ENCODE results near the gene GALNT10.

GALNT10 gene

DNA sequence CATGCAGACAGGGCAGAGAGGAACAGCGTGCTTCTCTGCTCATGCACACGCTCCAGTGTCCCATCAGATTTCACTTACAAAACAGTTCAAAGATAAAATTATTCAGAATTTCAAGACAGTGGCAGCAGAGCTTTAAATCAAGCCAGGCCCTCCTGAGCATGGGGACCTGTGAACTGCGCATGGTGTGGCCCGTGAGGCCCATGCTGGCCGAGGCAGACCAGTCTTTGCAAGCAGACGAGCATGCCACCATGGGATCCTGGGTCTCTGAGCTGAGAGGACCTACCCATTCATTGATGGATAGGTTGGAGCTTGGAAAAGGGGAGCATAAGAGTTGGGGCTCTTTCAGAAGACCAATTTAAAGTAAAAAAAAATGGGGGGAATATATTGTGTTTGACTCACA lies 220.3 kb downstream of the GALNT10 start:
- no peak overlapping the region for H3K4me2 ChIP-seq (ENCODE audit: low read length)
- H3K79me2 ChIP-seq (ENCODE audit: control insufficient read depth, low read length) = no peaks in the 10 kb centered on the region
- H3K27me3 ChIP-seq (ENCODE audit: control insufficient read depth, low read length) = no peaks in the 10 kb centered on the region
- H3F3A ChIP-seq (ENCODE audit: control insufficient read depth, insufficient read depth) = no peaks in the 10 kb centered on the region
- H3K27ac ChIP-seq (ENCODE audit: low read depth, low read length) = no peak overlapping the region
- H3K4me3 ChIP-seq (ENCODE audit: low read length) = no peak overlapping the region
- H4K20me1 ChIP-seq (ENCODE audit: control insufficient read depth, insufficient read depth, low read depth, low read length) = no peaks in the 10 kb centered on the region
- H3K36me3 ChIP-seq (ENCODE audit: control insufficient read depth, low read length) = no peaks in the 10 kb centered on the region
- H3K9me2 ChIP-seq (replicated peaks; ENCODE audit: control insufficient read depth, low read length) = no peaks in the 10 kb centered on the region
- H3K9me3 ChIP-seq (ENCODE audit: control insufficient read depth, insufficient read depth, low read length) = no peaks in the 10 kb centered on the region
- TF ChIP-seq EZH2phosphoT487 (IDR thresholded peaks at IDR 0.05; ENCODE audit: borderline replicate concordance, low read length) = no peak
- TF ChIP-seq, protein P1, sequence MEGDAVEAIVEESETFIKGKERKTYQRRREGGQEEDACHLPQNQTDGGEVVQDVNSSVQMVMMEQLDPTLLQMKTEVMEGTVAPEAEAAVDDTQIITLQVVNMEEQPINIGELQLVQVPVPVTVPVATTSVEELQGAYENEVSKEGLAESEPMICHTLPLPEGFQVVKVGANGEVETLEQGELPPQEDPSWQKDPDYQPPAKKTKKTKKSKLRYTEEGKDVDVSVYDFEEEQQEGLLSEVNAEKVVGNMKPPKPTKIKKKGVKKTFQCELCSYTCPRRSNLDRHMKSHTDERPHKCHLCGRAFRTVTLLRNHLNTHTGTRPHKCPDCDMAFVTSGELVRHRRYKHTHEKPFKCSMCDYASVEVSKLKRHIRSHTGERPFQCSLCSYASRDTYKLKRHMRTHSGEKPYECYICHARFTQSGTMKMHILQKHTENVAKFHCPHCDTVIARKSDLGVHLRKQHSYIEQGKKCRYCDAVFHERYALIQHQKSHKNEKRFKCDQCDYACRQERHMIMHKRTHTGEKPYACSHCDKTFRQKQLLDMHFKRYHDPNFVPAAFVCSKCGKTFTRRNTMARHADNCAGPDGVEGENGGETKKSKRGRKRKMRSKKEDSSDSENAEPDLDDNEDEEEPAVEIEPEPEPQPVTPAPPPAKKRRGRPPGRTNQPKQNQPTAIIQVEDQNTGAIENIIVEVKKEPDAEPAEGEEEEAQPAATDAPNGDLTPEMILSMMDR (IDR thresholded peaks at IDR 0.05; ENCODE audit: low read depth, low read length, poor library complexity, severe bottlenecking) = no peak
- H3K4me1 ChIP-seq (ENCODE audit: control insufficient read depth, low read length) = no peaks in the 10 kb centered on the region

DNA sequence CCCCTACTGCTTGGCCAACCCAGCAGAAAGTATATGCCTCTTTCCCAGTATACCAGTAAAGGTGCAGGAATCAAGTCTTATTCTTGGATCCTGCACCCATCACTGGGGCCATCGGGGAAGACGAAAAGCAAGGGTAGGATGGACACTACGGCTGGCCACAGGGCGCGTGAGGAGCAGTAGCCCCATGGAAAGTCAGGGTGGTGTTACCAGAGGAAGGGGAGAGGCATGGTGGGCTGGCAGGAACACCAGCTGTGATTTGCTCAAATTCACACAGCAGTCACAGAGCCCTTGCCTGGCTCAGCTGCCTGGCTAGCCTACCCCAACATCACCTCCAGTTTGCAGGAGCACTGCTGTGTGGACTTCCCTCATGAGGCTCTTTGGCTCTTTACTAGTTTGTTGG lies 220.8 kb downstream of the GALNT10 start:
- no peak overlapping the region for H3K4me3 ChIP-seq (ENCODE audit: low read length)
- H4K20me1 ChIP-seq (ENCODE audit: control insufficient read depth, insufficient read depth, low read depth, low read length) = no peaks in the 10 kb centered on the region
- no peaks in the 10 kb centered on the region for H3K36me3 ChIP-seq (ENCODE audit: control insufficient read depth, low read length)
- TF ChIP-seq EZH2phosphoT487 (IDR thresholded peaks at IDR 0.05; ENCODE audit: borderline replicate concordance, low read length) = no peak
- TF ChIP-seq, protein P1 (IDR thresholded peaks at IDR 0.05; ENCODE audit: low read depth, low read length, poor library complexity, severe bottlenecking) = no peak
- no peak overlapping the region for H3K27ac ChIP-seq (ENCODE audit: low read depth, low read length)
- no peaks in the 10 kb centered on the region for H3K9me2 ChIP-seq (replicated peaks; ENCODE audit: control insufficient read depth, low read length)
- H3F3A ChIP-seq (ENCODE audit: control insufficient read depth, insufficient read depth) = no peaks in the 10 kb centered on the region
- H3K4me1 ChIP-seq (ENCODE audit: control insufficient read depth, low read length) = no peaks in the 10 kb centered on the region
- no peaks in the 10 kb centered on the region for H3K79me2 ChIP-seq (ENCODE audit: control insufficient read depth, low read length)
- no peaks in the 10 kb centered on the region for H3K27me3 ChIP-seq (ENCODE audit: control insufficient read depth, low read length)
- H3K9me3 ChIP-seq (ENCODE audit: control insufficient read depth, insufficient read depth, low read length) = no peaks in the 10 kb centered on the region
- H3K4me2 ChIP-seq (ENCODE audit: low read length) = no peak overlapping the region

DNA sequence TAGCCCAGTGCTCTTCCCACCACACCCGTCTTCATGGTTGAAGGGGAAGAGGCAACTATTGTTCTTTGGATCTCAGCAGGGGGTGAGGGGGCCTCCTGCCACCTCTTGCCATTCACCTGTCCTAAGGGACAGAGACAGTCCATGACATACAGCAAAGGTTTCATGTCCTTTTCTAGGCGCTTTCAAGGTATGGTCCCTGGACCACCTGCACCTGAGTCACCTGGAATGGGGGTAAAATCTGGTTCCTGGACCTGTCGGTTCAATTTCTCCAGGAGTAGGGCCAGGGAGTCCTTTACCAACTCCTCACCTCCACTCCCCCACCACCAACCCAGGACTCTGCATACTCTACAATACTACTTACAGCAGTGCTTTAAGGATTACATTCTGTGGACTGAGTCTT lies 221.8 kb downstream of the GALNT10 start:
- Histone ChIP-seq H3K27ac (ENCODE audit: low read depth, low read length) (no peak overlapping the region), H4K20me1 (ENCODE audit: control insufficient read depth, insufficient read depth, low read depth, low read length) (no peaks in the 10 kb centered on the region), H3K4me3 (ENCODE audit: low read length) (no peak overlapping the region), H3K4me1 (ENCODE audit: control insufficient read depth, low read length) (peaks cover 5% of the 10 kb centered on the region; the same call in 1 of the 2 replicates), H3F3A (ENCODE audit: control insufficient read depth, insufficient read depth) (no peaks in the 10 kb centered on the region), H3K27me3 (ENCODE audit: control insufficient read depth, low read length) (no peaks in the 10 kb centered on the region), H3K4me2 (ENCODE audit: low read length) (no peak overlapping the region), H3K9me3 (ENCODE audit: control insufficient read depth, insufficient read depth, low read length) (no peaks in the 10 kb centered on the region), H3K36me3 (ENCODE audit: control insufficient read depth, low read length) (no peaks in the 10 kb centered on the region), H3K9me2 (replicated peaks; ENCODE audit: control insufficient read depth, low read length) (no peaks in the 10 kb centered on the region), H3K79me2 (ENCODE audit: control insufficient read depth, low read length) (no peaks in the 10 kb centered on the region)
- no peak for TF ChIP-seq EZH2phosphoT487 (IDR thresholded peaks at IDR 0.05; ENCODE audit: borderline replicate concordance, low read length)
- TF ChIP-seq, protein P1 (IDR thresholded peaks at IDR 0.05; ENCODE audit: low read depth, low read length, poor library complexity, severe bottlenecking) = no peak

DNA sequence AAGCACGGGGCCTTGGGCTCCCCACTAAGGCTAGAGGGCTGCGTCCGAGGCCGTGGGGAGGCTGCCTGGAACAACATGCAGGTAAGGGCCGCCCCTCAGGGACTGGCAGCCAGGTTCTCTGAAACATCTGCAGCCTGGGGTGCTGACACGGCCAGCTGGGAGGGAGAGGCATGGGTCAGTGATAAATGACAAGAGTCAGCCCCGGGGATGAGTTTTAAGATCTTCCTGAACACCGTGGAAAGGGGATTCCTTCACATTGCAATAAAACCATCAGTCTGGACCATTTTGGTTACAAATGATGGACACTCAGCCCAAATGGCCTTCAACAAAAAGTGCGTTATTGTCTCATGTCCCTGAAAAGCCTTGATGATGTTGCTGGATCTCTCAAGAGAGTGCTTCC lies 222.4 kb downstream of the GALNT10 start:
- Histone ChIP-seq H3K4me1 (ENCODE audit: control insufficient read depth, low read length) (peaks cover 5% of the 10 kb centered on the region; the same call in 1 of the 2 replicates), H3K9me3 (ENCODE audit: control insufficient read depth, insufficient read depth, low read length) (no peaks in the 10 kb centered on the region), H3K4me3 (ENCODE audit: low read length) (no peak overlapping the region), H3K9me2 (replicated peaks; ENCODE audit: control insufficient read depth, low read length) (no peaks in the 10 kb centered on the region), H3K36me3 (ENCODE audit: control insufficient read depth, low read length) (no peaks in the 10 kb centered on the region), H3K27ac (ENCODE audit: low read depth, low read length) (no peak overlapping the region), H3K4me2 (ENCODE audit: low read length) (no peak overlapping the region), H4K20me1 (ENCODE audit: control insufficient read depth, insufficient read depth, low read depth, low read length) (no peaks in the 10 kb centered on the region), H3K27me3 (ENCODE audit: control insufficient read depth, low read length) (no peaks in the 10 kb centered on the region), H3K79me2 (ENCODE audit: control insufficient read depth, low read length) (no peaks in the 10 kb centered on the region), H3F3A (ENCODE audit: control insufficient read depth, insufficient read depth) (no peaks in the 10 kb centered on the region)
- TF ChIP-seq, protein P1 (IDR thresholded peaks at IDR 0.05; ENCODE audit: low read depth, low read length, poor library complexity, severe bottlenecking) = no peak
